Measurements from ENCODE around the gene SUN2. TPM values are rescaled to one million over a fixed set of nuclear protein-coding genes. Genes with fewer than 3 reads are reported as not detected.

The SUN2 gene
- total and polyA plus RNA-seq, 2 donors (not counting 1 experiment from before 2014, with no cell fraction given) = 224 to 305 TPM

GRCh38 chr22:38751066-38751421 lies 4.8 kb downstream of the SUN2 start:
- H3K4me3 ChIP-seq (ENCODE audit: control extremely low read depth in 1 of 5, extremely low read depth in 1 of 5, insufficient read depth in 1 of 5, low read depth in 2 of 5, low read length in 4 of 5) = peak overlapping the region in 4 of 5 experiments; percentile 2 to 32 (median 22)
- peak overlapping the region; percentile 39 for H3K9ac ChIP-seq (ENCODE audit: low read length)
- H3K27me3 ChIP-seq (replicated peaks in 1 of 4; ENCODE audit: control extremely low read depth in 1 of 4, control insufficient read depth in 3 of 4, insufficient read depth in 4 of 4, low read length in 3 of 4) = no peaks in the 10 kb centered on the region
- CTCF ChIA-PET = interaction anchor here (0.5 to 2.4 kb wide), 9 partner anchors 9 to 567 kb away, joined by 3 to 8 read pairs (median 5); partner anchors contain the start of gene TOMM22
- peak overlapping the region; percentile 96 for H3K4me2 ChIP-seq (replicated peaks; ENCODE audit: low read depth, low read length, poor library complexity, severe bottlenecking)
- H2AFZ ChIP-seq (ENCODE audit: insufficient read depth, low read depth, low read length, poor library complexity, severe bottlenecking) = no peak overlapping the region
- peaks cover 1 to 71% of the 10 kb centered on the region in 2 experiments for H3K36me3 ChIP-seq (replicated peaks in 1 of 2; ENCODE audit: control extremely low read depth in 1 of 2, control insufficient read depth in 1 of 2, extremely low read depth in 1 of 2, insufficient read depth in 2 of 2, low read length in 1 of 2)
- peaks cover 0 to 8% (median 0%) of the 10 kb centered on the region in 3 donors for H3K9me3 ChIP-seq (ENCODE audit: control extremely low read depth in 1 of 3, control insufficient read depth in 2 of 3, insufficient read depth in 1 of 3, low read length in 2 of 3)
- H3K27me3 Mint-ChIP-seq = no peaks in the 10 kb centered on the region
- H3K27ac ChIP-seq (ENCODE audit: low read length in 2 of 2) = peak overlapping the region; percentile 72 to 87
- H3K27ac Mint-ChIP-seq = peak overlapping the region; percentile 100
- intact Hi-C loops (cut with micrococcal nuclease) = loop anchor here (1.0 to 10.0 kb wide), 3 partner anchors 46 to 244 kb away; partner anchors contain the start of genes CBX6, DDX17 and GTPBP1
- ATAC-seq (ENCODE audit: low read depth) (no peak), DNase-seq (no peak)
- peak overlapping the region; percentile 91 for H3K4me3 Mint-ChIP-seq
- H3K79me2 ChIP-seq (ENCODE audit: control insufficient read depth, insufficient read depth, low read length) = peaks cover 79% of the 10 kb centered on the region
- no peaks in the 10 kb centered on the region for H3K9me3 Mint-ChIP-seq (ENCODE audit: insufficient read depth)
- no peak for TF ChIP-seq EZH2 (IDR thresholded peaks at IDR 0.05; ENCODE audit: borderline replicate concordance, insufficient read depth, low read depth, low read length, poor library complexity, severe bottlenecking)
- TF ChIP-seq, protein P1, sequence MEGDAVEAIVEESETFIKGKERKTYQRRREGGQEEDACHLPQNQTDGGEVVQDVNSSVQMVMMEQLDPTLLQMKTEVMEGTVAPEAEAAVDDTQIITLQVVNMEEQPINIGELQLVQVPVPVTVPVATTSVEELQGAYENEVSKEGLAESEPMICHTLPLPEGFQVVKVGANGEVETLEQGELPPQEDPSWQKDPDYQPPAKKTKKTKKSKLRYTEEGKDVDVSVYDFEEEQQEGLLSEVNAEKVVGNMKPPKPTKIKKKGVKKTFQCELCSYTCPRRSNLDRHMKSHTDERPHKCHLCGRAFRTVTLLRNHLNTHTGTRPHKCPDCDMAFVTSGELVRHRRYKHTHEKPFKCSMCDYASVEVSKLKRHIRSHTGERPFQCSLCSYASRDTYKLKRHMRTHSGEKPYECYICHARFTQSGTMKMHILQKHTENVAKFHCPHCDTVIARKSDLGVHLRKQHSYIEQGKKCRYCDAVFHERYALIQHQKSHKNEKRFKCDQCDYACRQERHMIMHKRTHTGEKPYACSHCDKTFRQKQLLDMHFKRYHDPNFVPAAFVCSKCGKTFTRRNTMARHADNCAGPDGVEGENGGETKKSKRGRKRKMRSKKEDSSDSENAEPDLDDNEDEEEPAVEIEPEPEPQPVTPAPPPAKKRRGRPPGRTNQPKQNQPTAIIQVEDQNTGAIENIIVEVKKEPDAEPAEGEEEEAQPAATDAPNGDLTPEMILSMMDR (IDR thresholded peaks at IDR 0.05) = no peak
- H4K20me1 ChIP-seq (ENCODE audit: control insufficient read depth, insufficient read depth, low read length, poor library complexity, severe bottlenecking) = peaks cover 43% of the 10 kb centered on the region
- peaks cover 44% of the 10 kb centered on the region for H3K4me1 Mint-ChIP-seq
- POLR2A ChIA-PET = interaction anchor here (0.6 to 2.2 kb wide), 8 partner anchors 8 to 568 kb away, joined by 3 to 15 read pairs (median 4); partner anchors contain the start of genes RPL3 and TOMM22
- peaks cover 41 to 46% of the 10 kb centered on the region in 2 donors for H3K4me1 ChIP-seq (ENCODE audit: control insufficient read depth in 2 of 2, insufficient read depth in 2 of 2, low read length in 2 of 2)
- WGBS (ENCODE audit: insufficient coverage) = 23% methylated on average over 12 of the region's 12 CpGs

DNA sequence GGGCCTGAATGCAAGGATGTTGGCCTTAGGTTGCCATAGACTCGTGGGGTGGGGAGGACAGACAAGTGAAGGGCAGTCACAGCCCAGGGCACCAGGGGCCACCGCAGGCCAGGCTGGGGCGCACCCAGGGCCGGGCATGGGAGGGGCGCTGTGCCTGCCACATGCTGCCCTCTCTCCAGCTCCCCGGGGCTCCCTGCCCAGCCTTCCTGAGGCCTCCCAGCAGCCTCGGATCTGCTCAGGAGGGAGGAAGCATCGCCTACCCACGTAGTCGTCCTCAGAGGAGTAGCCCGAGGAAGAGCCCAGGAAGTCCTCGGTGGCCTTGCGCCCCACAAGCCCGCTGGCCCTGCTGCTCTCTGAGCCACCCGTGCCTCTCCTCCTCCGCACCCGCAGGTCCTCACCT lies 5.2 kb downstream of the SUN2 start:
- H3K36me3 ChIP-seq (replicated peaks in 1 of 2; ENCODE audit: control extremely low read depth in 1 of 2, control insufficient read depth in 1 of 2, extremely low read depth in 1 of 2, insufficient read depth in 2 of 2, low read length in 1 of 2) = peaks cover 1 to 75% of the 10 kb centered on the region in 2 experiments
- ChIA-PET CTCF (interaction anchor here (0.7 to 2.4 kb wide), 4 partner anchors 12 to 93 kb away, joined by 3 to 8 read pairs (median 6); no protein-coding TSS in a partner anchor), POLR2A (interaction anchor here (0.6 to 2.2 kb wide), 4 partner anchors 10 to 19 kb away, joined by 3 to 15 read pairs (median 4); no protein-coding TSS in a partner anchor)
- H3K4me3 ChIP-seq (ENCODE audit: control extremely low read depth in 1 of 5, extremely low read depth in 1 of 5, insufficient read depth in 1 of 5, low read depth in 2 of 5, low read length in 4 of 5) = peak overlapping the region in 1 of 5 experiments; percentile 2
- Mint-ChIP-seq H3K27ac (peak overlapping the region; percentile 100), H3K9me3 (ENCODE audit: insufficient read depth) (no peaks in the 10 kb centered on the region), H3K27me3 (no peaks in the 10 kb centered on the region), H3K4me1 (peaks cover 44% of the 10 kb centered on the region), H3K4me3 (peak overlapping the region; percentile 41)
- intact Hi-C loops (cut with micrococcal nuclease) = loop anchor here (1.0 to 10.0 kb wide), 3 partner anchors 45 to 243 kb away; partner anchors contain the start of genes CBX6, DDX17 and GTPBP1
- no peak overlapping the region for H2AFZ ChIP-seq (ENCODE audit: insufficient read depth, low read depth, low read length, poor library complexity, severe bottlenecking)
- H3K4me2 ChIP-seq (replicated peaks; ENCODE audit: low read depth, low read length, poor library complexity, severe bottlenecking) = peak overlapping the region; percentile 96
- peaks cover 81% of the 10 kb centered on the region for H3K79me2 ChIP-seq (ENCODE audit: control insufficient read depth, insufficient read depth, low read length)
- H3K4me1 ChIP-seq (ENCODE audit: control insufficient read depth in 2 of 2, insufficient read depth in 2 of 2, low read length in 2 of 2) = peaks cover 41 to 46% of the 10 kb centered on the region in 2 donors
- peak overlapping the region; percentile 39 for H3K9ac ChIP-seq (ENCODE audit: low read length)
- peak overlapping the region; percentile 72 to 87 for H3K27ac ChIP-seq (ENCODE audit: low read length in 2 of 2)
- H3K27me3 ChIP-seq (replicated peaks in 1 of 4; ENCODE audit: control extremely low read depth in 1 of 4, control insufficient read depth in 3 of 4, insufficient read depth in 4 of 4, low read length in 3 of 4) = no peaks in the 10 kb centered on the region
- no peak for ATAC-seq (ENCODE audit: low read depth)
- peaks cover 0 to 8% (median 0%) of the 10 kb centered on the region in 3 donors for H3K9me3 ChIP-seq (ENCODE audit: control extremely low read depth in 1 of 3, control insufficient read depth in 2 of 3, insufficient read depth in 1 of 3, low read length in 2 of 3)
- WGBS (ENCODE audit: insufficient coverage) = 64% methylated on average over 17 of the region's 17 CpGs
- DNase-seq = no peak
- TF ChIP-seq EZH2 (IDR thresholded peaks at IDR 0.05; ENCODE audit: borderline replicate concordance, insufficient read depth, low read depth, low read length, poor library complexity, severe bottlenecking) = no peak
- H4K20me1 ChIP-seq (ENCODE audit: control insufficient read depth, insufficient read depth, low read length, poor library complexity, severe bottlenecking) = peaks cover 47% of the 10 kb centered on the region

Data from B cell (primary cell).